GM06990 (cell line): ENCODE measurements around the gene CNTNAP5.

Experiments used
- DNase-seq: peaks from one replicate; pipeline ENCODE4 v3.0.0-alpha.2; 2011; ENCODE audit not compliant: insufficient read length; ENCODE audit errors: extremely low read depth
- H3K27me3 ChIP-seq: replicated peaks from 2 replicates; pipeline ENCODE4 v1.6.0; 2011; ENCODE audit warnings: low read length; ENCODE audit not compliant: control insufficient read depth, insufficient read depth
- H3K36me3 ChIP-seq: 2 replicates; pipeline ENCODE4 v1.5.1; 2011; ENCODE audit warnings: low read length; ENCODE audit not compliant: control insufficient read depth, insufficient read depth
- H3K4me3 ChIP-seq: replicated peaks from 2 replicates; pipeline ENCODE4 v1.5.1; 2011; ENCODE audit warnings: low read depth, mild to moderate bottlenecking, control low read depth, low read length
- CTCF ChIP-seq: IDR thresholded peaks from 2 replicates; pipeline ENCODE4 v1.5.1; 2011; ENCODE audit warnings: low read length, control low read depth, mild to moderate bottlenecking, inconsistent platforms; ENCODE audit not compliant: insufficient read depth, poor library complexity, severe bottlenecking

Gene CNTNAP5

DNA sequence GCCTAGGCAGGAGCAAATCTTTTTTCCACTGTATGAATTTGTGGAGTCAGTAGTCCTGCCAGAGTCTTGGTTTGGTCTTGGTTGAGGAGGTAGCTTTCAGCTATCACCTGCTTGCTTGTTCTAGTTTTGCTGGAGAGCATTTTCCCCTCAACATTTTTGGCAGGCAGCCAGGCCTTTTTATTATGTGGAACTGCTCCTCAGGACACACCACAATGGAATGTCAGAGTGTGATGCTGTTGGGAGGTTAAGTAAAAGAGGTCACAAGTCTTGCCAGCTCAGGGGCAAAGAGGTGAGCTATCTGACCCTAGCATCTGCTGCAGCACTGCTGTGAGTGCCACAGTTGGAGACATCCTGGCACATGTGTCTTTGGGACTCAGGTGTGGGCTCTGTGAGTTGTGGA, 258.0 kb downstream of the CNTNAP5 start:
- Histone ChIP-seq H3K36me3 (no peaks in the 10 kb centered on the region), H3K4me3 (no peak overlapping the region), H3K27me3 (no peaks in the 10 kb centered on the region)
- TF ChIP-seq CTCF, result no peak
- no peak for DNase-seq

GRCh38 chr2:124286089-124286783, 261.1 kb downstream of the CNTNAP5 start:
- H3K27me3 ChIP-seq, result no peaks in the 10 kb centered on the region
- no peak for DNase-seq
- H3K4me3 ChIP-seq, result no peak overlapping the region
- H3K36me3 ChIP-seq, result no peaks in the 10 kb centered on the region
- TF ChIP-seq CTCF, result no peak

- H3K27me3 ChIP-seq, result no peaks in the 10 kb centered on the region
- no peak overlapping the region for H3K4me3 ChIP-seq
- no peak for TF ChIP-seq CTCF
- H3K36me3 ChIP-seq, result no peaks in the 10 kb centered on the region
- DNase-seq, result no peak
These were observed 264.0 kb downstream of the CNTNAP5 start for GRCh38 chr2:124289060-124289459.

- Histone ChIP-seq H3K27me3 (no peaks in the 10 kb centered on the region), H3K36me3 (no peaks in the 10 kb centered on the region), H3K4me3 (no peak overlapping the region)
- no peak for DNase-seq
- TF ChIP-seq CTCF, result no peak
These were observed 264.5 kb downstream of the CNTNAP5 start for GRCh38 chr2:124289615-124290014.

- no peak for DNase-seq
- Histone ChIP-seq H3K27me3 (no peaks in the 10 kb centered on the region), H3K4me3 (no peak overlapping the region), H3K36me3 (no peaks in the 10 kb centered on the region)
- TF ChIP-seq CTCF, result no peak
These were observed 271.4 kb downstream of the CNTNAP5 start for GRCh38 chr2:124296470-124296869.

GRCh38 chr2:124301915-124302314, 276.8 kb downstream of the CNTNAP5 start:
- no peak for TF ChIP-seq CTCF
- H3K36me3 ChIP-seq, result no peaks in the 10 kb centered on the region
- DNase-seq, result no peak
- no peak overlapping the region for H3K4me3 ChIP-seq
- no peaks in the 10 kb centered on the region for H3K27me3 ChIP-seq
